Urothelium cell line (cell line): ENCODE measurements around the gene PDK4.

Experiments
- DNase-seq: peaks from one replicate; pipeline ENCODE4 v3.0.0; 2011; ENCODE audit warnings: low spot score, mixed read lengths
- FAIRE-seq: peaks from 2 replicates; lab custom pipeline; 2011; peaks lifted over from hg19 to GRCh38; lab: Jason Lieb, UNC

Gene PDK4

GRCh38 chr7:95596198-95597063 is at the start of gene PDK4:
Gene PDK4 (minus strand): TSS chr7:95596516. CDS start chr7:95596293, 223 bp downstream.
- DNase-seq (peak; percentile 81), FAIRE-seq (peak; percentile 83)

- FAIRE-seq: no peak
- DNase-seq: no peak
Measured at GRCh38 chr7:95642173-95642572, 45.9 kb upstream of the PDK4 start.

GRCh38 chr7:95636140-95636940 is 40.0 kb upstream of the PDK4 start:
- DNase-seq (no peak), FAIRE-seq (peak; percentile 9)

- no peak for DNase-seq
- no peak for FAIRE-seq
Measured at GRCh38 chr7:95632609-95633008, 36.3 kb upstream of the PDK4 start.

- DNase-seq (no peak), FAIRE-seq (no peak)
Measured at GRCh38 chr7:95631527-95631926, 35.2 kb upstream of the PDK4 start.

GRCh38 chr7:95630702-95631458 is 34.6 kb upstream of the PDK4 start:
- FAIRE-seq (no peak), DNase-seq (no peak)

GRCh38 chr7:95628831-95629439 is 32.6 kb upstream of the PDK4 start:
- DNase-seq: no peak
- FAIRE-seq: no peak

GRCh38 chr7:95623788-95624187 is 27.5 kb upstream of the PDK4 start:
- no peak for FAIRE-seq

GRCh38 chr7:95622859-95623258 is 26.5 kb upstream of the PDK4 start:
- FAIRE-seq (no peak), DNase-seq (no peak)

More at GRCh38 chr7:95623788-95624187, 27.5 kb upstream of the PDK4 start:
- DNase-seq: no peak

- FAIRE-seq: no peak
- no peak for DNase-seq
Measured at GRCh38 chr7:95622001-95622549, 25.8 kb upstream of the PDK4 start.

- no peak for DNase-seq
- peak; percentile 23 for FAIRE-seq
Measured at GRCh38 chr7:95621404-95621803, 25.1 kb upstream of the PDK4 start.

GRCh38 chr7:95620631-95621030 is 24.3 kb upstream of the PDK4 start:
- DNase-seq: no peak
- FAIRE-seq: no peak

GRCh38 chr7:95619921-95620320 is 23.6 kb upstream of the PDK4 start:
- DNase-seq (no peak), FAIRE-seq (no peak)

- DNase-seq: no peak
- FAIRE-seq: no peak
Measured at GRCh38 chr7:95619517-95619916, 23.2 kb upstream of the PDK4 start.

- no peak for DNase-seq
- no peak for FAIRE-seq
Measured at GRCh38 chr7:95614442-95614940, 18.2 kb upstream of the PDK4 start.

- DNase-seq (no peak), FAIRE-seq (no peak)
Measured at GRCh38 chr7:95611224-95611623, 14.9 kb upstream of the PDK4 start.

GRCh38 chr7:95609277-95609971 is 13.1 kb upstream of the PDK4 start:
- FAIRE-seq: no peak

GRCh38 chr7:95608359-95609173 is 12.2 kb upstream of the PDK4 start:
- peak; percentile 61 for FAIRE-seq
- peak; percentile 93 for DNase-seq

More at GRCh38 chr7:95609277-95609971, 13.1 kb upstream of the PDK4 start:
- peak; percentile 49 for DNase-seq

- no peak for DNase-seq
Measured at GRCh38 chr7:95607561-95607960, 11.2 kb upstream of the PDK4 start.

More at GRCh38 chr7:95607561-95607960, 11.2 kb upstream of the PDK4 start:
- FAIRE-seq: no peak
